ENCODE measurements around the gene ZNF124.
"Not testable (repeated sequence)": the region's sequence is repeated elsewhere in the genome, so short reads cannot be mapped to it uniquely, and the experiment has no call there.

The ZNF124 gene

GRCh38 chr1:247189981-247190798 is 18.4 kb upstream of the ZNF124 start:
- Mint-ChIP-seq H3K9me3 (peaks cover 49% of the 10 kb centered on the region), H3K27me3 (no peaks in the 10 kb centered on the region), H3K4me3 (no peak overlapping the region), H3K4me1 (ENCODE audit: low read depth) (peaks cover 2% of the 10 kb centered on the region), H3K36me3 (ENCODE audit: low read depth) (peaks cover 90% of the 10 kb centered on the region), H3K27ac (no peak overlapping the region)
- no peak for DNase-seq

- no peaks in the 10 kb centered on the region for H3K27me3 Mint-ChIP-seq
- peaks cover 44% of the 10 kb centered on the region for H3K9me3 Mint-ChIP-seq
- no peak overlapping the region for H3K4me3 Mint-ChIP-seq
- H3K4me1 Mint-ChIP-seq (ENCODE audit: low read depth), result peaks cover 2% of the 10 kb centered on the region
- H3K27ac Mint-ChIP-seq, result no peak overlapping the region
- DNase-seq, result no peak
- peaks cover 54% of the 10 kb centered on the region for H3K36me3 Mint-ChIP-seq (ENCODE audit: low read depth)
These were observed 13.8 kb upstream of the ZNF124 start for GRCh38 chr1:247185667-247186066.

GRCh38 chr1:247184254-247184653 is 12.4 kb upstream of the ZNF124 start:
- no peak for DNase-seq
- Mint-ChIP-seq H3K27me3 (no peaks in the 10 kb centered on the region), H3K27ac (no peak overlapping the region), H3K36me3 (ENCODE audit: low read depth) (peaks cover 40% of the 10 kb centered on the region), H3K9me3 (peaks cover 39% of the 10 kb centered on the region), H3K4me1 (ENCODE audit: low read depth) (peaks cover 2% of the 10 kb centered on the region), H3K4me3 (no peak overlapping the region)

GRCh38 chr1:247182994-247183393 is 11.2 kb upstream of the ZNF124 start:
- H3K9me3 Mint-ChIP-seq, result peaks cover 38% of the 10 kb centered on the region

GRCh38 chr1:247180581-247180980 is 8.8 kb upstream of the ZNF124 start:
- Mint-ChIP-seq H3K27me3 (no peaks in the 10 kb centered on the region), H3K9me3 (peaks cover 31% of the 10 kb centered on the region), H3K36me3 (ENCODE audit: low read depth) (peaks cover 11% of the 10 kb centered on the region), H3K4me3 (no peak overlapping the region), H3K4me1 (ENCODE audit: low read depth) (peaks cover under 1% of the 10 kb centered on the region), H3K27ac (no peak overlapping the region)
- DNase-seq, result no peak

More at GRCh38 chr1:247182994-247183393, 11.2 kb upstream of the ZNF124 start:
- no peak for DNase-seq
- Mint-ChIP-seq H3K4me1 (ENCODE audit: low read depth) (peaks cover 2% of the 10 kb centered on the region), H3K4me3 (no peak overlapping the region), H3K27me3 (no peaks in the 10 kb centered on the region), H3K27ac (no peak overlapping the region), H3K36me3 (ENCODE audit: low read depth) (peaks cover 31% of the 10 kb centered on the region)

- Mint-ChIP-seq H3K36me3 (ENCODE audit: low read depth) (no peaks in the 10 kb centered on the region), H3K27ac (no peak overlapping the region), H3K27me3 (no peaks in the 10 kb centered on the region)
These were observed 5.9 kb upstream of the ZNF124 start for GRCh38 chr1:247177755-247178154.

GRCh38 chr1:247175458-247175857 is 3.6 kb upstream of the ZNF124 start:
- no peak for DNase-seq
- no peak overlapping the region for H3K27ac Mint-ChIP-seq
- peaks cover 1% of the 10 kb centered on the region for H3K36me3 Mint-ChIP-seq (ENCODE audit: low read depth)
- H3K4me1 Mint-ChIP-seq (ENCODE audit: low read depth), result peaks cover 6% of the 10 kb centered on the region
- H3K9me3 Mint-ChIP-seq, result peaks cover 6% of the 10 kb centered on the region
- H3K4me3 Mint-ChIP-seq, result no peak overlapping the region
- H3K27me3 Mint-ChIP-seq, result no peaks in the 10 kb centered on the region

More at GRCh38 chr1:247177755-247178154, 5.9 kb upstream of the ZNF124 start:
- no peak for DNase-seq
- H3K4me3 Mint-ChIP-seq, result no peak overlapping the region
- H3K4me1 Mint-ChIP-seq (ENCODE audit: low read depth), result peaks cover 1% of the 10 kb centered on the region
- peaks cover 8% of the 10 kb centered on the region for H3K9me3 Mint-ChIP-seq

- no peak overlapping the region for H3K4me3 Mint-ChIP-seq
- peaks cover 10% of the 10 kb centered on the region for H3K9me3 Mint-ChIP-seq
- H3K36me3 Mint-ChIP-seq (ENCODE audit: low read depth), result peaks cover 18% of the 10 kb centered on the region
- no peak for DNase-seq
- H3K27ac Mint-ChIP-seq, result no peak overlapping the region
- peaks cover 19% of the 10 kb centered on the region for H3K4me1 Mint-ChIP-seq (ENCODE audit: low read depth)
- H3K27me3 Mint-ChIP-seq, result no peaks in the 10 kb centered on the region
These were observed 1.6 kb upstream of the ZNF124 start for GRCh38 chr1:247173431-247173830.

GRCh38 chr1:247172996-247173395 is 1.2 kb upstream of the ZNF124 start:
- Mint-ChIP-seq H3K9me3 (peaks cover 11% of the 10 kb centered on the region), H3K27me3 (no peaks in the 10 kb centered on the region), H3K4me3 (no peak overlapping the region), H3K4me1 (ENCODE audit: low read depth) (peaks cover 20% of the 10 kb centered on the region), H3K27ac (no peak overlapping the region), H3K36me3 (ENCODE audit: low read depth) (peaks cover 23% of the 10 kb centered on the region)
- DNase-seq, result no peak

- not testable (repeated sequence) for DNase-seq, H3K27me3 Mint-ChIP-seq, H3K27ac Mint-ChIP-seq, H3K4me3 Mint-ChIP-seq
- Mint-ChIP-seq H3K9me3 (peaks cover 23% of the 10 kb centered on the region), H3K36me3 (ENCODE audit: low read depth) (peaks cover 38% of the 10 kb centered on the region), H3K4me1 (ENCODE audit: low read depth) (peaks cover 36% of the 10 kb centered on the region)
These were observed 377 bp downstream of the ZNF124 start for GRCh38 chr1:247171443-247171842.

GRCh38 chr1:247165674-247166073 is 6.1 kb downstream of the ZNF124 start:
- Mint-ChIP-seq H3K4me3 (no peak overlapping the region), H3K27me3 (no peaks in the 10 kb centered on the region), H3K36me3 (ENCODE audit: low read depth) (peaks cover 92% of the 10 kb centered on the region), H3K9me3 (peaks cover 61% of the 10 kb centered on the region), H3K4me1 (ENCODE audit: low read depth) (peaks cover 46% of the 10 kb centered on the region), H3K27ac (no peak overlapping the region)
- no peak for DNase-seq

GRCh38 chr1:247164694-247165093 is 7.1 kb downstream of the ZNF124 start:
- Mint-ChIP-seq H3K9me3 (peaks cover 67% of the 10 kb centered on the region), H3K4me1 (ENCODE audit: low read depth) (peaks cover 40% of the 10 kb centered on the region), H3K27me3 (no peaks in the 10 kb centered on the region), H3K36me3 (ENCODE audit: low read depth) (peaks cover 94% of the 10 kb centered on the region), H3K4me3 (no peak overlapping the region), H3K27ac (no peak overlapping the region)
- no peak for DNase-seq

GRCh38 chr1:247156787-247157232 is 15.0 kb downstream of the ZNF124 start:
- Mint-ChIP-seq H3K4me3 (no peak overlapping the region), H3K27ac (no peak overlapping the region), H3K36me3 (ENCODE audit: low read depth) (peaks cover 94% of the 10 kb centered on the region), H3K9me3 (peaks cover 68% of the 10 kb centered on the region), H3K27me3 (no peaks in the 10 kb centered on the region), H3K4me1 (ENCODE audit: low read depth) (no peaks in the 10 kb centered on the region)
- no peak for DNase-seq

GRCh38 chr1:247147781-247148180 is 24.0 kb downstream of the ZNF124 start:
- no peak overlapping the region for H3K27ac Mint-ChIP-seq
- peaks cover 2% of the 10 kb centered on the region for H3K4me1 Mint-ChIP-seq (ENCODE audit: low read depth)
- H3K4me3 Mint-ChIP-seq, result no peak overlapping the region
- DNase-seq, result no peak
- peaks cover 94% of the 10 kb centered on the region for H3K36me3 Mint-ChIP-seq (ENCODE audit: low read depth)
- no peaks in the 10 kb centered on the region for H3K27me3 Mint-ChIP-seq
- H3K9me3 Mint-ChIP-seq, result peaks cover 56% of the 10 kb centered on the region

- not testable (repeated sequence) for H3K27ac Mint-ChIP-seq; DNase-seq; H3K4me3 Mint-ChIP-seq; H3K27me3 Mint-ChIP-seq; H3K4me1 Mint-ChIP-seq (ENCODE audit: low read depth)
- H3K36me3 Mint-ChIP-seq (ENCODE audit: low read depth), result peaks cover 94% of the 10 kb centered on the region
- H3K9me3 Mint-ChIP-seq, result peaks cover 56% of the 10 kb centered on the region
These were observed 24.7 kb downstream of the ZNF124 start for GRCh38 chr1:247147120-247147519.

Measured in activated T-cell treated with anti-CD3 and anti-CD28 coated beads, Interleukin-2, amount 50 U/mL, for 24 hours (primary cell).